GM19452 (cell line): ENCODE data around the gene MINDY4B.
"Not testable (repeated sequence)": the region's sequence is repeated elsewhere in the genome, so short reads cannot be mapped to it uniquely, and the experiment has no call there.

Experiments used
- ATAC-seq: cut with Tn5 transposase; IDR thresholded peaks from one replicate; pipeline ENCODE4 v1.9.1; 2021; ENCODE audit not compliant: unreplicated experiment

Gene MINDY4B

DNA sequence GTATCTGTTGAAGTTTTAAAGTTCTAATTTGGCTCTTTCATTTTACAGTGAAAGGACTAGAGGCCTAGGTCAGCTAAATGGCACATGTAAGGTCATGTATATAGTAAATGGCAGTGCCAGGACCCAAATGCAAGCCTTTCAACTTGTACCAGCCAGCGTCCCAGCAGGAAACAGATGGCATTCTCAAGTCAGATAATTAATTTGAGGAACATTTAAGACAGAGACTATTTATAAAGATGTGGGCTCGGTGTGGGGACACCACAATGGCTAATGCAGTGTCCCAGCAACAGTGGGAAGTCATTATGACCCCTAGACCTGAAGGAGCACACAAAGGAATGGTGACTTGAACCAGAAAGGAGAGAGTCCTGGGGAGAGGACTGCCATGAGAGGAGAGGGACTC, 6.1 kb downstream of the MINDY4B start:
- no peak for ATAC-seq

DNA sequence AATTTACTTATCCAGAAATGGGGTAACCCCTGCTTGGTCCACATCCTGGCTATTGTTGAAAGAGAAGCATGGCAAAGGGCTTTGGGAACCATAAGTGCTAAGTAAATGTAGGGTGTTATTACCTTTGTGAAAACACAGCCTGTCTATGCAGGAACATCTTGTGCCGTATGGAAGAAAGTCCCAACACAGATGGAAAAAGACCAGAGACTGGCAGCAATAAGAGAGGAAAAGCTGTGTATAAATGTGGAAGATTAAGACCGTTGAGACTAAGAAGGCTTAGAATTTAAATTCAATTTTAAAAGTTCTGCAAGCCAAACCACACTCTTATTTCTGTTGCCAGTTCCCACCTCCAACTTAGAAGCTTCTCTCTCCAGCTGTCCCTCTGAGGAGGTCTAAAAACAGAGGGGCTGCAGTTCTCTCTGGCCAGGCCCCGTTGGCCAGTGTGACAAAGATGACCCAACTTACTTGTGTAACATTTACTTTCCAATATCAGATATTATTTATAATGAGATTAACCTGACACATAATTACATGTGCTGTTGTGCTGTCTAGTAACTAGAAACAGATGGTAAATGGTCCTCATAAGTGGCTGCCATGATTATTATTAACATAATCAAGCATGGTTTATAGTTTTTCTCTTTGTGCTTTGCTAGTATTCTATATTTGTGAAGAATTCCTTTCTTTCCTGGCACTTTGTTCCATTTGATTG, 7.0 kb downstream of the MINDY4B start:
- no peak for ATAC-seq

DNA sequence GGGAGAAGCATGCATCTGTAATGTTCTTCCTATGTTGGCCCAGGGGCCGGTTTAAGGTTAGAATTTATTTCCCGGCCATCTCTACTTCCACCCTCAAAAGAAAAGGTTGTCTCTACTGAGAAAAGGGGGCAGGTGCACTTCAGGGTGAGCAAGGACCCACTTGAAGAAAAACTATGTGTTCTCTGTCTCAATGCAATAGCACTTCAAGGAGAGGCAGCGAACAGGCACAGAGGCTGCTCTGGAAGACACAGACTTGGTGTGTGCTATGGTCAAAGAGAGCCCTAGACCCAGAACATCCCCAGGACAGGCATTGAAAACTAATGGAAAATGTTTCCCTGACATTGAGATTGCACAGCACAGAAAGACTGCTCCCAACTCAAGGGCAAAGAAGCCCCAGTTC, 7.6 kb downstream of the MINDY4B start:
- no peak for ATAC-seq

DNA sequence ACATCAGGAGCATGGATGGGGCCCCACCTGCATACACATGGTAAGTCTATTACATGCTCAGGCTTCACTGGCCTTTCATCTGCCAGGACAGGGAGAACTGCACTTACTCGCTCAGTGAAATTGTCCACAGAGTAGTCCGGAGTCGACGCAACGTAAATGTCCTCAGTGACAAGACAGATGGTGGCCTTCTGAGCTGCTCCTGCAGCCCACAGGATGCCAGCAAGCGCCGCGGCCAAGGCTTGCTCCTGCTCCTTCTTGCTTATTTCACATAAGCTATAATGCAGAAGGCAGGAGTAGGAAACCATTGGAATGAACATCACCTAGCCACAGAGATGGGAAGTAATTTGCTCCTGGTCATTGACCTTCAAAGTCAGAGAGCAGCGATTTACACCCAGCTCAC, 14.4 kb downstream of the MINDY4B start:
- ATAC-seq: no peak

DNA sequence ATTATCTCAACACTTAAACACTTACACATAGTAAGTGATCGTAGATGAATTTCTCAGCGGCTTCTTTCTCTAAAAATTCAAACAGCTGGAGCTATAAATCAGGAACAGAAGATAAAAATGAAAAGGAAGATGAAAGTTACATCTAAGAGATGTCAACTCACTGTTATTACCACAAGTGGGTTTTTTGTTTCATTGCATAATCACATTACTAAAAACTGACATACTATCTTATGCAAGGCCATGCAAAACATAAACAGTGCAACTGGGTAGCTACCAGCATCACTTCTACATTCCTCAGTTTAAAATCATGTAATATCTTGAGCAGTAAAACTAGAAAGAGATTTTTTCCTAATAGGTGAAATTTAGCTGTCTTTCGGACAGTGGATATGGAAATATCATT, 14.9 kb downstream of the MINDY4B start:
- ATAC-seq: no peak

DNA sequence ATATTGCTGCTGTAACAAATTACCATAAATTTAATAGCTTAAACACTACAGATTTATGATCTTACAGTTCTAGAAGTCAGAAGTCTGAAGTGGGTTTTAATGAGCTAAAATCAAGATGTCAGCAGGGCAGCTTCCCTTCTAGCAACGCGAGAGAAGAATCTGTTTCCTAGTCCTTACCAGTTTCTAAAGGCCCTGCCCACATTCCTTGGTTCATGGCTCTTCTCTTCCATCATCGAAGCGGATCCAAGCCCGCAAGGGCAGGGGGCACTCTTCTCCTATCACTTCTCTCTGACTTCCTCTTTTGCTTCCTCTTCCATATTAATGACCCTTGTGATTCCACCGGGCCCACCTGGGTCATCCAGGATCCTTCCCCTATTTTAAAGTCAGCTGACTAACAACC, 16.1 kb downstream of the MINDY4B start:
- no peak for ATAC-seq

DNA sequence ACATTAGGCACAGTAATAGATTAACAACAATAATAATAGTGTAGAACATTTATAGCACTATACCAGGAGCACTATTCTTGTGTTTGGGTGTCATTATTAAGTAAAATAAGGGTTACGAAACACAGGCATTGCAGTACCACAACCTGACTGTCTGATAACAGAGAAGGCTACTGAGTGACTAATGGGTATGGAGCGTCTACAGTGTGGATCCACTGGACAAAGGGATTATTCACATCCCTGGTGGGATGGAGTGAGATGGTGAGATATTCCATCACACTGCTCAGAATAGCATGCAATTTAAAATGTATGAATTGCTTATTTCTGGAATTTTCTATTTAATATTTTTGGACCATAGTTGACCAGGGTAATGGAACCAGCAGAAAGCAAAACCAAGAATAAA, 18.2 kb downstream of the MINDY4B start:
- no peak for ATAC-seq

DNA sequence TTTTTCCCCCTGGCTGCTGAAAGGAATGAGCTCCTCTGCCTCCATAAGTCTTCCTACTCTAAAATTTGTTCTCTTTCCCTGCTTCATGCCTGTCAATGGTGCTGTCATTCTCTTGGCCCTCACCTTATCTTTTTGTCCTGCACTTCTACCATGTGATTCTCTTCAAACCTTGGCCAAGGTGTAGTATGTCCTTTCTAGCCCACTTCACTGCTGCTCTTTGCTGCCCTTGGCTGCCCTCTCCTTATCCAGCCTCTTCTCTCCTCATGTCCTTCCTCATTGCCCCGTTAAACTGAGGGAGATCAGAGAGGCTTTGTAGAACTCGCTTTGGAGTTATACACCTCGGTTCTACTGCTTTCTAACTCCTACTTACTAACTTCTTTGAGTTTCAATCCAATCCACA, 19.7 kb downstream of the MINDY4B start:
- no peak for ATAC-seq

DNA sequence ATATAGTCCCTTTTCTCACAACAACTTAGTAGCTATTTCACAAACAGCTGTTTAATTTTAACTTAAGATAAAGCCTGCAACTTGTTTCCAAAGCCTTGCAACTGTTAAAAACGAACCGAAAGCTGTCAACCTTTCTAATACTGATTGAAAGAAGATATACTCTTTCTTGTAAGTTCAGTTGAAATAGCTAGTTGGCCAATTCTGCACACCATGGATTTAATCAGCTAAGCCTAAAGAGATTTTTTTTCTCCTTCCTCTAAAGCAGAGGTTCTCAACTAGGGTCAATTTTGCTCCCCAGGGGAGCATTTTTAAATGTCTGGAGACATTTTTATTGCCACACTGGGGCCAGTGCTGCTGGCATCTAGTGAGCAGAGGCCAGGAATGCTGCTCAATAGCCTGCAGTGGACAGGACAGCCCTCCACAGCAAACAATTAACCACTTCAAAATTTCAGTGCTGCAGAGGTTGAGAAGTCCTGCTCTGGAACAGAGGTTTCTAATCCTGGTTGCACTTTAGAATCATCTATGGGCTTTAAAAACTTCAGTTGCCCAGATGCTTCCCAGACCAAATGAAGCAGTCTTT, 26.2 kb downstream of the MINDY4B start:
- ATAC-seq: no peak

DNA sequence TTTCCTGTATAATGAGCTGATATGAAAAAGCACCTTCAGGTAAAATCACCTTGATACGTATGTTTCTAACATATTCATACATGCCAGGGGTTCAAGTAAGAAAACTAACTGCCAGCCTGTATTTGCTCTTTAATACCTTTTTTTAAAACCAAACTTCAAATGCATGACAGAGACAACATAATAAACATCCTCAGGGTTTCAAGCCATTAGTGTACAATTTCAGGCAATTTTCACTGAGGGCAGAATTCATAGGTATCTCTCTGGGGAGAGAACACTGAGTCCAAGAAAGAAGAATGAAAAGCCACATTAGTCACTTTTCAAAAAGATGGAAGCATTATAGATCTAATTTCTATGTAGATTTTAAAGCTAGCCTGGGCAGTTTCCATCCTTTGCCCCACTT, 26.9 kb downstream of the MINDY4B start:
- ATAC-seq: no peak

DNA sequence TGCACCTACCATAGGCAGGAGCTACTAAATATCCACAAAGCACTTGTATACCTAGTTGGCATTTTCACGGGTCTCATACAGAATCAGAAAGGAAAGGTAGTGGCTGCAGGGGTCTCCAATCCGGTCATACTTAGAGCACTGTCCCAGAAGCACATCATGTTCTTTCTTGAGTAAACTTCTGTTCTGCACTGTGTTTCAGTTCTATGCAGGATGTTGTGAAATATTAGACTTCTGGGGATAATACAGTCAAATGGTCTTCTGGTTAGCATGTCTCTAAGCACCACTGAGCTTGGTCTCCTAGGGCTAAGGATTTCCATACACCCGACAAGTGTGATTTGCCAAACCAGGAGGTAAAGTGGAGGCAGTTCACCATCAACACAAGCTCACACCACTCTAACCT, 27.9 kb downstream of the MINDY4B start:
- ATAC-seq: no peak

DNA sequence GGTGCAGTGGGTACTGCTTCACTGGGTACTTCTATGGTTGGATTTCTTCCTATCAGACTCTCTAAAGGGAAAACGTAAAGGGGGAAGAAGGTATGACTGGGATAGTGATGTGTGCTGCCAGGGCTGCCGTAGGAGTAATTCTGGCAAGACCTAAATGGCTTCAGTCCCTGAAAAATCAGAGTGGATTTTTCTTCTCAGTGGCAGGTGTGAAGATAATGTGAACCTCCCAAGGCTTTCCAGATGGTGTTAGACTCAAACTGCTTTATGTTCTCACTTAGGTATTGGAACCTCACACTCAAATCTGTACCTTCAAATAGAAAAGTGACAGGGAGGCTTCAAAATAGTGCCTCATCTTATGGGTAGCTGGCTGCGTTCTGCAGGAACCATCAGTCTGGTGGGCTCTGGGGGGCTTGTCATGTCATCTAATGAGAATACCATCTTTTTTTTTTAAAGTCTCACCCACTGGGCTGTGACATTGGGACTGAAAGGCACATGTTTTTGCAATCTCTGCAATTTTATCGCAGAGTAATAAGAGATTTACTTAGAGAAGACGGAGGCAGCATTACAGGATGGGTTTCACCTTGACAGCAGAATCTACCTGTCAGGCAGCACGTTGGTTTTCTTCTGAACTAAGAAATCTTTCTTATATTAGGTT, 28.5 kb downstream of the MINDY4B start:
- no peak for ATAC-seq

DNA sequence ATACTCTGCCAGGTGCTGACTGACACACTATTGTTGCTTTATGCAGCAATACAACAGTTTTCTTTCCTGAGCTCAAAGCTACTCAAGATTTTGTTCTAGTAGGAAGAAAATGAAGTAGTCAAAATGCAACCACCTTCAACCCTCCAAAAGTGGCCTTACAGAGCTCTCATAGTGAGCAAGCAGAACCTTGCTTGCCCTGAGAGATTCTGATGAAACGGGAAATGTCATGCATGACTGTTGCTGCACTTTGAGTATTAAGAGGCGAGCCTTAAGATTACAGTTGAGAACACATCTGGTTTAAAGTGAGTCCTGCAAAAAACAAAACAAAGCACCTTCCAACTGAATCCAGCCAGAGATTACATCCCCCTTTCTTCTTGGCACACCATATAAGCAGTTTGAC, 29.7 kb downstream of the MINDY4B start:
- ATAC-seq: no peak

DNA sequence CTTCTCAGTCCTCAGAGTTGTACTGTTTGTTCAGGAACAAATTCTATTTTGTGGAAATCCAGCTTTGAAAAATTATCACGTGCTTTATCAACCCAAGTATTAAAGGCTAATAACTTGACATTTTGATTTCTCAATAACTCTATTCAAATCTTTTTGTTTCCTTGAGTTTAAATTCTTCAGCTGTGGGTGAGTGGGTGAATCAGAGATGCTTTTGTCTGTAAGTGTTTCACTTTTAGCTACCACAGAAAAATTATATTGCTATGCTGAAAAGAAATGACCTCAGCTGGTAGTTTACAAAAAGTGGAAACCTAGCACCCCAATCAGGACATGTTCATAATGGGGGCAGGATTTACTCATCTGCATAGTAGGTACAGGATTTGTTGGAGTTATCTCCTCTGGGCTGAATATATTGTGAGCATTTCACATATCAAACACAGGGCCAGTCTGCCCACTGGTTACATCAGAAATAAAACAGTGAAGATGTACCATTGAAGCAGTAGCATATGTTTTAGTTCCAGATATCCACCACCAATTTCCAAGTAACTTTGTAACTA, 30.5 kb downstream of the MINDY4B start:
- ATAC-seq: no peak

DNA sequence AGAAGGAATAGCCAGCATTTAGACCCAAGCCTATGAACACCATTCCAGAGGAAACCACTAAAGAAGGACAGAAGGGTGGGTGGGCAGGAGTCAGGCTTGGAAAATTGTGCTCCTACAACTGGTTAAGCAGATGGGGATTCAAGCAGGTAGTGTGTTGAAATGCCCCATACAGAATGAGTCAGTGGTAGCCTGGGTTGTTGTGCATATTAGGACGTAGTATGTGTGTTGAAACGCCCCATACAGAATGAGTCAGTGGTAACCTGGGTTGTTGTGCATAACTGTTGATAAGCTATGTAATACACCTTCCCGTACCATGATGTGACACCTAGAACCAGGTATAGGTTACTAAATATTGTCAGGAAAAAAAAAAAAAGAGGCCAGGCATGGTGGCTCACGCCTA, 34.0 kb downstream of the MINDY4B start:
- ATAC-seq: no peak

DNA sequence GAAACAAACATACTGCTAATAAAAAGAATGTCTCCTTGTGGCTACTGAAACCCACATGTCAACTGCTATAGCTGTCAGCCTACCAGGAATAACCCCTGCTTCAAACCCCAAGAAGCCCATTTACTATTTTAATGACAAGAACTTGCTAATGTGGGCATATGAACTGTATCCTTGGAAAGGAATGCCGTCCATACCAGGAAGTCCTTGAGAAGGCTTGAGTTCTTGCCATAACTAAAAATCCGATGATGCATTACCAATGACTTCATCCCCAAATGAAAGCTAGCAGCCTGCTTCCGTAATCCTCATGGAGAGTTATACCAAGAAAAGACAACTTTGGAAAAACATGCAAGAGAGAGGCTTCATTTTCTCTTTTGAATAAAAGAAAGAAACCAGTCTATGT, 34.8 kb downstream of the MINDY4B start:
- ATAC-seq: no peak

DNA sequence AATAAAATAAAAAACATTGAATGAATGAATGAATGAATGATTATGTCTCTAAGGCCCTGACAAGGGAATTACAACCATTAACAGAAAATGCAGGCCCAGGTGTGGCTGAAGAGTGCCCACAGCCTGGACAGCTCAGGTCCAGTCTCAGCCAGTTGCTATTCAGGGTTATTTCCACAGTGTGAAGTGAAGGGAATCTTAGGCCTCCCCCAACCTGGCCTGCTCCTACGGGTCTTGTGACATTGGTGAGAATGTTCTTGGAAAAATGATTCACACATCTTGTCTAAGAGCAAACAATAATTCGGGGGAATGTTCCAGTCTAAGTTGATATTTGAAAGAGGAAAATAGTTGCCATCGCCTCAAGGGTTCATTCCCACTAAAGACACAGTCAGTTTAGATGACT, 37.0 kb downstream of the MINDY4B start:
- no peak for ATAC-seq

DNA sequence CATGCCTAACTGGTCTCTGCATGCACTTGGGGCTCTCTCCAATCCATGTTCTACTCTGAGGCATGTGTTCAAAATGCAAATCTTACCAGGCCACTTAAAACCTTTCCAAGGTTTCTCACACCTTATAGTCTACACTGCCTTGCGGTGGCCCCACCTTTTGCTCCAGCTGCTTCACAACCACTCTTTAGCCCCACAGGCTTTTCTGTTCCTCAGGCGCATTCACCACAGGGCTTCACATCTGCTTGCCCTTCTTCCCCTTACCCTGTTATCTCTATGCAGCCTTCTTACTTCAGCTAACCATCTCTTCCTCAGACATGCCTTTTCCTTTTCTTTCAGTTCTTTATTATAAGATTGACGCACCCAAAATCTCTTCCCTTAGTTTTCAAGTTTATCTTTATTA, 37.8 kb downstream of the MINDY4B start:
- no peak for ATAC-seq

DNA sequence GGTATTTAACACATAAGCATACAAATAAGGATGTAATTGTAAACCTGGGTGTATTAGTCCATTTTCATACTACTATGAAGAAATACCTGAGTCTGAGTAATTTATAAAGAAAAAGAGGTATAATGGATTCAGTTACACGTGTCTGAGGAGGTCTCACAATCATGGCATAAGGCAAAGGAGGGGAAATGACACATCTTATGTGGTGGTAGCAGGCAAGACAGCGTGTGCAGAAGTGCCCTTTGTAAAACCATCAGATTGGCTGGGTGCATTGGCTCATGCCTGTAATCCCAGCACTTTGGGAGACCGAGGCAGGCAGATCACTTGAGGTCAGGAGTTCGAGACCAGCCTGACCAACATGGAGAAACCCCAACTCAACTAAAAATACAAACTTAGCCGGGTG, 41.3 kb downstream of the MINDY4B start:
- not testable (repeated sequence) for ATAC-seq

DNA sequence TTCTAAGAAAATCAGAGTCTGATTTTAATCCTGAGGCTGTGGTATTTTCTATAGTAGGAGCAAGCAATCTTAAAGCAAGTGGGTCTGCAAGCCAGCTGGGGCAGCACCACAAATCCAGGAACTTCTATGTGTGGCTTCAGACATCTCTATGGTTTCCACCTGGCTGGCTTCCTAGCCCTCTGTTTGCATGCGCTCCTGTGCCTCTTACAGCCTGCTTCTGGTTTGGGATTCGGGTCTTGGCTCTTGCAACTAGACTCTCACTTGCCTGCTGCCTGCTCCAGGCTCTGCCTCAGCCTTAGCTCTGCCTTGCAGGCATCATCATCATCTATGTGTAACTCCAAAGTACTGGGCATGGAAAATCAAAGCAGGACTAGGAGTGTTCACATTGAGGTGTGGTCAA, 43.4 kb downstream of the MINDY4B start:
- ATAC-seq: no peak

DNA sequence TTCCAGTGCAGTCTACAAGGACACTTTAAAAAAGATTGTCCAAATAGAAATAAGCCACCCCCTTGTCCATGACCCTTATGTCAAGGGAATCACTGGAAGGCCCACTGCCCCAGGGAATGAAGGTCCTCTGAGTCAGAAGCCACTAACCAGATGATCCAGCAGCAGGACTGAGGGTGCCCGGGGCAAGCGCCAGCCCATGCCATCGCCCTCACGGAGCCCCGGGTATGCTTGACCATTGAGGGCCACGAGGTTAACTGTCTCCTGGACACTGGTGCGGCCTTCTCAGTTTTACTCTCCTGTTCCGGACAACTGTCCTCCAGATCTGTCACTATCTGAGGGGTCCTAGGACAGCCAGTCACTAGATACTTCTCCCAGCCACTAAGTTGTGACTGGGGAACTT, 47.3 kb downstream of the MINDY4B start:
- ATAC-seq: not testable (repeated sequence)

DNA sequence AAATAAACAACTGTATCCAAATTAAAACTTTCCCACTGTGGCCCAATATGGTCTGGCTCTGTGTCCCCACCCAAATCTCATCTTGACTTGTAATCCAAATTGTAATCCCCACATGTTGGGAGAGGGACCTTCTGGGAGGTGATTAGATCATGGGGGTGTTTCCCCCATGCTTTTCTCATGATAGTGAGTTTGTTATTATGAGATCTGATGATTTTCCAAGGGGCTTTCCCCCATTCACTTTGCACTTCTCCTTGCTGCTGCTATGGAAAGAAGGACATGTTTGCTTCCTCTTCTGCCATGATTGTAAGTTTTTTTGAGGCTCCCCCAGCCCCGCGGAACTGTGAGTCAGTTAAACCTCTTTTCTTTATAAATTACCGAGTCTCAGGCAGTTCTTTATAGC, 55.0 kb downstream of the MINDY4B start:
- ATAC-seq: no peak
